GM12865 (cell line): ENCODE results near the gene TRAM1L1.

Source experiments
- DNase-seq: peaks from one replicate; pipeline ENCODE4 v3.0.0; 2010; ENCODE audit warnings: low read depth
- H3K4me3 ChIP-seq: 2 replicates; pipeline ENCODE4 v1.5.1; 2011; ENCODE audit warnings: mild to moderate bottlenecking, low read depth, low read length, control low read depth
- CTCF ChIP-seq: IDR thresholded peaks from 2 replicates; pipeline ENCODE4 v1.5.1; 2011; ENCODE audit warnings: low read length, control low read depth, low read depth, inconsistent platforms; ENCODE audit not compliant: insufficient read depth; ENCODE audit errors: missing control alignments

Gene TRAM1L1

GRCh38 chr4:117084866-117085701 lies at the start of gene TRAM1L1:
Gene TRAM1L1 (minus strand): TSS chr4:117085576. CDS start chr4:117085393, 183 bp downstream.
- DNase-seq = no peak

GRCh38 chr4:117134386-117134785 lies 49.0 kb upstream of the TRAM1L1 start:
- H3K4me3 ChIP-seq = no peak overlapping the region

More at GRCh38 chr4:117084866-117085701, at the start of gene TRAM1L1:
- no peak within 1 kb of the TSS for H3K4me3 ChIP-seq
- no peak for TF ChIP-seq CTCF

GRCh38 chr4:117096886-117097285 lies 11.5 kb upstream of the TRAM1L1 start:
- no peak for TF ChIP-seq CTCF
- H3K4me3 ChIP-seq = no peak overlapping the region
- DNase-seq = no peak

More at GRCh38 chr4:117134386-117134785, 49.0 kb upstream of the TRAM1L1 start:
- DNase-seq = peak; percentile 60
- peak; percentile 48 for TF ChIP-seq CTCF

- no peak for TF ChIP-seq CTCF
- DNase-seq = no peak
- H3K4me3 ChIP-seq = no peak overlapping the region
Observed at GRCh38 chr4:117096462-117096861, 11.1 kb upstream of the TRAM1L1 start.

GRCh38 chr4:117093571-117093970 lies 8.2 kb upstream of the TRAM1L1 start:
- DNase-seq = no peak
- no peak for TF ChIP-seq CTCF
- no peak overlapping the region for H3K4me3 ChIP-seq

- H3K4me3 ChIP-seq = no peak overlapping the region
- no peak for DNase-seq
- no peak for TF ChIP-seq CTCF
Observed at GRCh38 chr4:117077760-117078159, 7.6 kb downstream of the TRAM1L1 start.
